ENCODE data around the gene GPBP1.
"Not testable (repeated sequence)": the region's sequence is repeated elsewhere in the genome, so short reads cannot be mapped to it uniquely, and the experiment has no call there.

The GPBP1 gene

DNA sequence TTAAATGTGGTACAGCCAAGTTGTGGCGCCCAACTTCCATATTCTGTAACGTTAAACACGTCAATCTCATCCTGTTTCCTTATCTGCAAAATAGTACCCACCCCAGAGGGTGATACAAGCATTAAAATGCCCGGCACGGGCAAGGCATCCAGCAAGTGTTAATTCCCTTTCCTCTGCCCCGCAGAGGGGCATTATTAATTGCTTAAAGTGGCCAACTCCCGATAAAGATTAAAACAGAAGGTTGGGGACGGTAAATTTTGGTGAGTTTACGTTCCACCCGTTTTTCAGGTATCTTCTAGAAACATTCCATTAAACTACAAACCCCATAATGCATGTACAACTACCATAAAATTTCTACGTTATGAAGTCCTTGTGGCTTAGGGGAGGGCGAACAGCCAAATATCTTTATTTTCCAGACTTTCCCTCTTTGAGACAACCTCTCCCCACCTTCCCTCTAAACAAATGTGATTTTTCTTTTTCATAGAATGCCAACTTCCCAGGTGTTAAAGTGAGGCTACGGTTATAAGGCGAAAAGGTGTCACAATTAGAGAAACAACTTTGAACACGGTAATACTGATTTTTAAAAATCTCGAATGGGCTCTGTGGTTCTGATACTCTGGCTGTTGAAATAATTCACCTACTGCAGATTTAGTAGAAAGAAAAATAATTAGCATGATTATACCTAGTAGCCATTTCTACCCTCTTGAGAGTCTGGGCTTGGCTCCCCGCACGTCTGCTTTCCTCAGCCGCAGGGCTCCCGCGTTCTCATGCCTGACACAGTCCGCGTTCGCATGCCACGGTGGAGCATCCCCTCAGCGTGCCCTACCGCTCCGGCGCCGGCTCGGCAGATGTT, 1.2 kb upstream of the GPBP1 start:
- peaks cover 27% of the 10 kb centered on the region for H3K4me1 Mint-ChIP-seq (ENCODE audit: low read depth)
- H3K36me3 Mint-ChIP-seq = peaks cover 11% of the 10 kb centered on the region
- no peaks in the 10 kb centered on the region for H3K27me3 Mint-ChIP-seq
- peak overlapping the region; percentile 97 for H3K27ac Mint-ChIP-seq
- peak overlapping the region; percentile 99 for H3K4me3 Mint-ChIP-seq
- H3K9me3 Mint-ChIP-seq (ENCODE audit: low read depth) = no peaks in the 10 kb centered on the region

DNA sequence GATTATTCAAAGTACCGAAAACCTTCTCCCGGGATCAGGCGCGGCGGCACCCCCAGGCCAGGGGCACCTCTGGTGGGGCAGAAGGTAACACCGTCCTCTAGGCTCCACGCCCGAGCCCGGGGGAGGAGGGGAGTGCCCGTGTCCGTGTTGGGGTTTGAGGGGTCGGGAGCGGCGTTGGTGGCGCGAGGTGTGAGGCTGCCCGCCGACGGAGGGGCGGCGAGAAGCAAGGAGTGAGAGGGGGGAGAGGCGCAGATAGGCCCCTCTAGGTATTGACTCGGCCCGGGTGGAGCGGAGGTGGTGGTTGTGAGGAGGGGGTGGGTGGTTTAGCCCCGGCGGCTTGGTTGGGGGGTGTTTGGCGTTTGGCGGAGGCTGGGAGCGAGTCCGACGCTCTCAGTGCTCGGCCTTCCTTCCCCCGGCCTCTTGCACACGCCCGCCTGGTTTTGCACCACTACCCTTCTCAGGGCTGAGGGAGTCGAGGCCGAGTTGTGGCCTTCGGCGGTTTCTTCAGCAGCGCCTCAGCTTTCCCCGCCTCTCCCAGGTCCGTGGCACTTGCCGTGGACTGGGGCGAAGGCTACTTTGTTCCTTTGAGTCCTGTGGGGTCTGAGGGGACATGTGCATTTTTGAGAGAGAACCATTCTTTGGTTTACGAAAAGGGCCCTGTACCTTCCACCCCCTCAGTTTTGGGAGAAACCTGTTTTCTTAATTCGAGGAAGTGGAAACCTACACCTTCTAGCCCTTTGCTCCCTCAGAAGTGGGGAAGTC, 450 bp downstream of the GPBP1 start:
- Mint-ChIP-seq H3K9me3 (ENCODE audit: low read depth) (no peaks in the 10 kb centered on the region), H3K4me3 (peak overlapping the region; percentile 99), H3K27ac (peak overlapping the region; percentile 99), H3K27me3 (no peaks in the 10 kb centered on the region), H3K4me1 (ENCODE audit: low read depth) (peaks cover 41% of the 10 kb centered on the region), H3K36me3 (peaks cover 21% of the 10 kb centered on the region)

DNA sequence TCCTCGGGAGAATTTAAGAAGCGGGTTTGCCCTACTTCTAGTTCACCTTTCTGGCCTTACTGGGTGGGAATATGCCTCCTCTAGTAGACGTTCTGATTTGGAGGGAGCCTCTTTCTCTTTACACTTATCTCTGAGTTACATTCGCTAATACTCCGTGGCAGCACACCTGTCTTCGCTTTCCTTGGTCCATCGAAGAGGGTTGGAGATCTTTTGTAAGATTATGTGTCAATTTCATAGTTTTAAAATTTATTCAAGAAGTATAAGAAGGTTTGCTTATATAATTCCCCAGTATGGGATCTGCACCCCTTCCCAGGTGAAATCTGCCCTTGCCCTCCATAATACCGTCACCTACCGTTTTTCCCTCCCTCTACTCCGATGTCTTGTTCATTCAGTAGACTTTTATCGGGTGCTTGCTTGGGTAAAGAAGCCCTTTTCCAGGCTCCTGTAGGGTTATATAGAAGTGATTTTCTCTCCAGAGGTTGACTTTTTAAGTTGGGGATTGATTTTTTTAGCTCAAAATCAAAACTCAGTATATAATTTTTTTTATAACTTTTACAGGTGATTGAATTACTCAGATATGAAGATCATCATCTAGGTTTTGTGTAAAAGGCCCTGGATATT, 1.1 kb downstream of the GPBP1 start:
- H3K9me3 Mint-ChIP-seq (ENCODE audit: low read depth) = no peaks in the 10 kb centered on the region
- H3K27ac Mint-ChIP-seq = peak overlapping the region; percentile 99
- H3K36me3 Mint-ChIP-seq = peaks cover 23% of the 10 kb centered on the region
- H3K4me1 Mint-ChIP-seq (ENCODE audit: low read depth) = peaks cover 47% of the 10 kb centered on the region
- peak overlapping the region; percentile 99 for H3K4me3 Mint-ChIP-seq
- no peaks in the 10 kb centered on the region for H3K27me3 Mint-ChIP-seq

DNA sequence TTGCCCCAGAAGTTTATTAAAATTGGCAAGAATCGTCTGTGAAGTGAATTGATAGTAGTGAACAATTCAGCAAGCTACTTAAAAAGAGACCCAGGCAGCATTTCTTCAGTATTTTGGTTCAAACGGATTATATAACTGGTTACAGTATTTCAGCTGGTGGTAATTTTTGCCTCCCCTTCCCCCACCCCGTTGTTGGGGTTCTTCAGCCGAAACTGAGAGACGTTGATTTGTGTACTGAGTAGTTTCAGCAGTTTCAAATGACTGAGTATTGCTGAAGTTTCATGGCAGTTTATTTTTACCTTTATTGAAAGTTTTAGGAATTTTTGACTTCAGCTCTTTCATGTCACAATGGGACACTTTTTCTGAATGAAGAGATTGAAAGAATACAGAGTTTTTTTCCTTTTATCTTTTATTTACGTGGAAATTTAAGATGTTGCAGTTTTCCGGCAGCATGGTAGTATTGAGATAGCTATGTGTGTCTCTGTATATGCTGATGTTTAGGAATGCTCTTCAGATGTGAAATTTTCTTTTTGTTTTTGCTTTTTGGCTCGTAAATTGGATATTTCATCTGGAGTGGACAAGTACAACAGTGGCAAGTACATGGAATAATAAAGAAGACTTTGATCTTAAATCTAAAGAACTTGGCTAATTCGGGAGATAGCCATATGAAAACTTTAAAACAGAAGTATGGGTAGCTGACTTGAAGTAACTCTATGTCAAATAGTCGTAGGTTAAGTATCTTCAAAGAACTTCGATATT, 1.9 kb downstream of the GPBP1 start:
- H3K4me1 Mint-ChIP-seq (ENCODE audit: low read depth) = peaks cover 55% of the 10 kb centered on the region
- H3K27ac Mint-ChIP-seq = peak overlapping the region; percentile 99
- no peaks in the 10 kb centered on the region for H3K27me3 Mint-ChIP-seq
- H3K9me3 Mint-ChIP-seq (ENCODE audit: low read depth) = no peaks in the 10 kb centered on the region
- peak overlapping the region; percentile 99 for H3K4me3 Mint-ChIP-seq
- peaks cover 23% of the 10 kb centered on the region for H3K36me3 Mint-ChIP-seq

DNA sequence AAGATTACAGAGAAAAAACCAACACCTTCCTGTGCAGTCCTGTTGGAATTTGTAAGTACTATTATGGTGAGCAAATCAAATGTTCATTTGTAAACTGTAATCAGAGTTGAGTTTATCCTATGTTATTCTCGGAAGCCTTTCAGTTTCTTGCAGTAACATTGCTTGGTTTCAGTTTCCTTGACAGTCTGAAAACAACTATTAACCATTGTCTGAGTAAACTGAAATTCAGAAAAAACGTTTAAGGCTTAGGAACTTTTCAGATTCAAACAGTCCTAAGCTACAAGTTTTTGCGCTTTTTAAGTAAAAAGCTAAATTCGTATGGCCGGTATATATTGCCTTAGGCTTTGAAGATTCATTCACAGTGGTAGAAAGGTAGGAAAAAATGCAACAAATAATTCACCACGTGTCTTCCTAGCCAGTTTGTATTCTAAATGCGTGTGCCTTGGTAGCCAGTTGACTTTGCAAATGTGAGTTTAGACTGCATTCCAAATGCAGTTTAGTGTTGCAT, 2.5 kb downstream of the GPBP1 start:
- no peaks in the 10 kb centered on the region for H3K9me3 Mint-ChIP-seq (ENCODE audit: low read depth)
- H3K27me3 Mint-ChIP-seq = no peaks in the 10 kb centered on the region
- peak overlapping the region; percentile 99 for H3K4me3 Mint-ChIP-seq
- peaks cover 61% of the 10 kb centered on the region for H3K4me1 Mint-ChIP-seq (ENCODE audit: low read depth)
- peak overlapping the region; percentile 99 for H3K27ac Mint-ChIP-seq
- peaks cover 23% of the 10 kb centered on the region for H3K36me3 Mint-ChIP-seq

DNA sequence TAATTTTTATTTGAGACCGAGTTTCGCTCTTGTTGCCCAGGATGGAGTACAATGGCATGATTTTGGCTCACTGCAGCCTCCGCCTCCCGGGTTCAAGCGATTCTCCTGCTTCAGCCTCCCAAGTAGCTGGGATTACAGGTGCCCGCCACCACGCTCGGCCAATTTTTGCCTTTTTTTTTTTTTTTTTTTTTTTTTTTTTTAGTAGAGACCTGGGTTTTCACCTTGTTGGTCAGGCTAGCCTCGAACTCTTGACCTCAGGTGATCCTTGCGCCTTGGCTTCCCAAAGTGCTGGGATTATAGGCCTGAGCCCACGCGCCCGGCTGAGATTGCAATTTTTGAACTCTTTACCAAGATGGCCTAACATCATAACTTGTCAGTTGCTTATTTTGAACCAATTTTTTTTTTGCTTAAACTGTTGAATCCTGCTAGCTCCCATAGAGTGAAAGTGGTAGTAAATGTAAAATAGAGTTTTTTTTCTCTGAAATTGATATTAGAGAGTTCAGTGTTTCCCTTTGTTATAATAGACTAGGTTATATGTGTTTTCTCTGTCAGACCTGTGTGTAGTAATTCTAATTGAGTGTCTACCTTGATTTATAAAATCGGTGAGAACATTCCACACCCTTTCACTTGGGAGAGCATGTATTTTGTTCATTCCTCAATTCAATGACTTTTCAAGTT, 3.8 kb downstream of the GPBP1 start:
- H3K4me3 Mint-ChIP-seq = peak overlapping the region; percentile 99
- H3K36me3 Mint-ChIP-seq = peaks cover 23% of the 10 kb centered on the region
- H3K4me1 Mint-ChIP-seq (ENCODE audit: low read depth) = peaks cover 60% of the 10 kb centered on the region
- no peaks in the 10 kb centered on the region for H3K9me3 Mint-ChIP-seq (ENCODE audit: low read depth)
- no peaks in the 10 kb centered on the region for H3K27me3 Mint-ChIP-seq
- peak overlapping the region; percentile 83 for H3K27ac Mint-ChIP-seq

DNA sequence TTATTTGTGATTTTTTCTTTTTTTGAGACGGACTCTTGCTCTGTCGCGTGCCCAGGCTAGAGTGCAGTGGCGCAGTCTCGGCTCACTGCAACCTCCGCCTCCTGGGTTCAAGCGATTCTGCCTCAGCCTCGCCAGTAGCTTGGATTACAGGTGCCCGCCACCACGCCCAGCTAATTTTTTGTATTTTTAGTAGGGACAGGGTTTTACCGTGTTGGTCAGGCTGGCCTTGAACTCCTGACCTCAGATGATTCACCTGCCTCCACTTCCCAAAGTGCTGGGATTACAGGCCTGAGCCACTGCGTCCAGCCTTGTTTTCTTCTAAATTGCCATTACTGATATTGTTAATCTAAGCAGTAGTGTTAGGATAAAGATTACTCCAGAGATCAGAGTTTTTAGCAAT, 4.4 kb downstream of the GPBP1 start:
- H3K9me3 Mint-ChIP-seq (ENCODE audit: low read depth); H3K27me3 Mint-ChIP-seq: not testable (repeated sequence)
- Mint-ChIP-seq H3K27ac (peak overlapping the region; percentile 80), H3K4me1 (ENCODE audit: low read depth) (peaks cover 58% of the 10 kb centered on the region), H3K4me3 (peak overlapping the region; percentile 99), H3K36me3 (peaks cover 23% of the 10 kb centered on the region)

DNA sequence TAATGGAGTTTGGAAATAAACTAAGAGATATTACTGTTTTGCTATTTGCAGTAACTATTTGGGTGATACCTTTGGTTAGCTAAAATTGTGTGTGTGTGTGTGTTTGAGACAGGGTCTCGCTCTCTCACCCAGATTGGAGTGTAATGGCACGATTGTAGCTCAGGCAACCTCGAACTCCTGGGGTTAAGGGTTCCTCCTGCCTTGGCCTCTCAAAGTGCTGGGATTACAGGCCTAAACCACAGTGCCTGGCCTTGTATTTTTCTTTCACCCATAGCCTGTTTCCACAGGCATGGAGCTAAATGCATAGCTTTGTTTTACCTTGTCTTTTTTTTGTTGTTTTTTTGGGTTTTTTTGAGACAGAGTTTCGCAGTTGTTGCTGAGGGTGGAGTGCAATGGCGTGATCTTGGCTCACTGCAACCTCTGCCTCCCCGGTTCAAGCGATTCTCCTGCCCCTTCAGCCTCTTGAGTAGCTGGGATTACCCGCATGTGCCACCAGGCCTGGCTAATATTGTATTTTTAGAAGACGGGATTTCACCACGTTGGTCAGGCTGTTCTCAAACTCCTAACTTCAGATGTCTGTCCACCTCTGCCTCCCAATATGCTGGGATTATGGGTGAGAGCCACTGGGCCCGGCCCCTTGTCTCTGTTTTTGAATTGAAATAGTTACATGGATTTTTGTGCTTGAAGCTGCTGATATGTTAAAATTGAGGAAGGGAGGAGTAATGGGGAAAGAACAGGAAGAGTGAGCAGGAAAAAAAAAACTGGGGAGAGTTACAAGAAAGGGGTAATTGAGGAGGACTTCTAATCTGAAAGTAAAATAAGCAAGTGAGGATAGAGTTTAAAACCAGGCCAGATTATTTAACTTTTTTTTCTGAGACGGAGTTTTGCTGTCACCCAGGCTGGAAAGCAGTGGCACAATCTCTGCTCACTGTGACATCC, 5.7 kb downstream of the GPBP1 start:
- peak overlapping the region; percentile 80 for H3K27ac Mint-ChIP-seq
- peak overlapping the region; percentile 99 for H3K4me3 Mint-ChIP-seq
- H3K9me3 Mint-ChIP-seq (ENCODE audit: low read depth) = no peaks in the 10 kb centered on the region
- H3K4me1 Mint-ChIP-seq (ENCODE audit: low read depth) = peaks cover 70% of the 10 kb centered on the region
- H3K36me3 Mint-ChIP-seq = peaks cover 27% of the 10 kb centered on the region
- H3K27me3 Mint-ChIP-seq = no peaks in the 10 kb centered on the region

DNA sequence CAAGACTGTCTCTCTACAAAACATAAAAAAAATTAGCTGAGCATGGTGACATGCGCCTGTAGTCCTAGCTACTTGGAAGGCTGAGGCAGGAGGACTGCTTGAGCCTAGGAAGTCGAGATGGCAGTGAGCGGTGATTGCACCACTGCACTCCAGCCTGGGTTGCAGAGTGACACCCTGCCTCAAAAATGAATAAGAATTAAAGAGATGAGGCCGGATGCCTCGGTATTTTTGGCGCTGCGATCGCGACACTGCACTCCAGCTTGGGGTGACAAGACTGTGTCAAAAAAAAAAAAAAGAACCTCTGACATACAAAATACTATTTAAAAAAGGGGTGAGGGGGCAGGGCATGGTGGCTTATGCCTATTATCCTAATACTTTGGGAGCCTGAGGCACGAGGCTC, 7.3 kb downstream of the GPBP1 start:
- Mint-ChIP-seq H3K4me3 (peak overlapping the region; percentile 99), H3K4me1 (ENCODE audit: low read depth) (peaks cover 77% of the 10 kb centered on the region), H3K36me3 (peaks cover 20% of the 10 kb centered on the region), H3K9me3 (ENCODE audit: low read depth) (no peaks in the 10 kb centered on the region), H3K27me3 (no peaks in the 10 kb centered on the region), H3K27ac (peak overlapping the region; percentile 61)

DNA sequence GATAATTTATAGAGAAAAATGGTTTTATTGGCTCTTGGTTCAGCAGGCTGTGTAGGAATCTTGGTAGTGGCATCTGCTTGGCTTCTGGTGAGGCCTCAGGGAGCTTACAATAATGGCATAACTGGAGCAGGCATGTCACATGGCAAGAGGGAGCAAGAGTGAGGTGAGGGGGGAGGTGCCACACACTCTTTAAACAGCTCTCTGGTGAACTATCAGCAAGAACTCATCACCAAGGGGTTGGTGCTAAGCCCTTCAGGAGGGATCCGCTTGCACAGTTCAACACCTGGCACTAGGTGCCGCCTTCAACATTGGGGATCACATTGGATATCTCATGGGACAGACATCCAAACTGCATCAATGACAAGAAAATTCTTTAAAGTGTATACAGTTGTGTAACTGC, 10.5 kb downstream of the GPBP1 start:
- H3K36me3 Mint-ChIP-seq = peaks cover 12% of the 10 kb centered on the region
- H3K4me1 Mint-ChIP-seq (ENCODE audit: low read depth) = peaks cover 88% of the 10 kb centered on the region
- H3K27ac Mint-ChIP-seq = peak overlapping the region; percentile 35
- H3K27me3 Mint-ChIP-seq = no peaks in the 10 kb centered on the region
- peak overlapping the region; percentile 69 for H3K4me3 Mint-ChIP-seq
- no peaks in the 10 kb centered on the region for H3K9me3 Mint-ChIP-seq (ENCODE audit: low read depth)

DNA sequence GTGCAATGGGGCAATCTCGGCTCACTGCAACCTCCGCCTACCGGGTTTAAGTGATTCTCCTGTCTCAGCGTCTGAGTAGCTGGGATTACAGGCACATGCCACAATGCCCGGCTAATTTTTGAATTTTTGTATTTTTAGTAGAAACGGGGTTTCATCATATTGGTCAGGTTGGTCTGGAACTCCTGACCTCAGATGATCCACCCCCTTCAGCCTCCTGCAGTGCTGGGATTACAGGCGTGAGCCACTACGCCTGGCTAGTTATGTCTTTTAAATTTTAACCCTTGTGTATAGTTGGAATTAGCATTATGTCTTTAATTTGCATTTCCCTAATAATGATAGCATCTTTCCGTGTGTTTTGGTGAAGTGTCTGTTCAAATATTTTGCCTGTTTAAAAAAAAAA, 11.5 kb downstream of the GPBP1 start:
- H3K36me3 Mint-ChIP-seq = peaks cover 9% of the 10 kb centered on the region
- peaks cover 87% of the 10 kb centered on the region for H3K4me1 Mint-ChIP-seq (ENCODE audit: low read depth)
- no peaks in the 10 kb centered on the region for H3K9me3 Mint-ChIP-seq (ENCODE audit: low read depth)
- H3K4me3 Mint-ChIP-seq = peak overlapping the region; percentile 76
- H3K27ac Mint-ChIP-seq = peak overlapping the region; percentile 64
- no peaks in the 10 kb centered on the region for H3K27me3 Mint-ChIP-seq

DNA sequence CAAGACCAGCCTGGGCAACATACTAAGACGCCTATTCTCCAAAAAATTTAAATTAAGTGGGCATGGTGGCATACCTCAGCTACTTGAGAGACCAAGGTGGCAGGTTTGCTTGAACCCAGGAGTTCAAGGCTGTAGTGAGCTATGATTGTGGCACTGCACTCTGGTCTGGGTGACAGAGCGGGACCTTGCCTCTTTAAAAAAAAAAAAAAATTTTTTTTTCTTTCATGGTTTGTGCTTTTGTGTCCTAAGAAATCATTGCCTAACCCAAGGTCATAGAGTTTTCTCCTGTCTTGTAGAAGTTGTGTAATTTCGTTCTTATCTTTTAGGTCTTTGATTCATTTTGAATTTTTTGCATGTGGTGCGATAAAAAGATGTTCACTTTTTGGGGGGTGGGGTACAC, 12.3 kb downstream of the GPBP1 start:
- H3K36me3 Mint-ChIP-seq = peaks cover 9% of the 10 kb centered on the region
- H3K9me3 Mint-ChIP-seq (ENCODE audit: low read depth) = no peaks in the 10 kb centered on the region
- H3K27ac Mint-ChIP-seq = peak overlapping the region; percentile 64
- no peaks in the 10 kb centered on the region for H3K27me3 Mint-ChIP-seq
- H3K4me3 Mint-ChIP-seq = peak overlapping the region; percentile 76
- H3K4me1 Mint-ChIP-seq (ENCODE audit: low read depth) = peaks cover 84% of the 10 kb centered on the region

DNA sequence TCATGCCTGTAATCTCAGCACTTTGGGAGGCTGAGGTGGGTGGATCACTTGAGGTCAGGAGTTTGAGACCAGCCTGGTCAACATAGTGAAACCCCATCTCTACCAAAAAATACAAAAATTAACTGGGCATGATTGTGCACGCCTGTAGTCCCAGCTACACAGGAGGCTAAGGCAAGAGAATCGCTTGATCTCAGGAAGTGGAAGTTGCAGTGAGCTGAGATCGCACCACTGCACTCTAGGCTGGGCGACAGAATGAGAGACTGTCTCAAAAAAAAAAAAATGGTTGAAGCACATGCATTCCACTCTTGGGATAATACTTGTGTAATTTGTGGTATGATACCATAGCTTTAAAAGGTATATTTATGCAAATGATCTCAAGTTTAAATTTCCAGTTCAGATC, 14.1 kb downstream of the GPBP1 start:
- Mint-ChIP-seq H3K27ac (peak overlapping the region; percentile 84), H3K4me1 (ENCODE audit: low read depth) (peaks cover 90% of the 10 kb centered on the region), H3K36me3 (peaks cover 15% of the 10 kb centered on the region), H3K4me3 (peak overlapping the region; percentile 64)
- not testable (repeated sequence) for H3K27me3 Mint-ChIP-seq; H3K9me3 Mint-ChIP-seq (ENCODE audit: low read depth)
